Osteoblast (primary cell): ENCODE results near the gene HNRNPH3. TPM values are rescaled to one million over a fixed set of nuclear protein-coding genes. Genes with fewer than 3 reads are reported as not detected.

ENCODE experiments used
- DNase-seq: peaks from one replicate; pipeline ENCODE4 v3.0.0; 2011; ENCODE audit warnings: low spot score, mixed read lengths; ENCODE audit not compliant: insufficient read length; ENCODE audit errors: missing footprints
- H2AFZ ChIP-seq: 2 replicates; pipeline ENCODE4 v1.6.0; 2011; ENCODE audit warnings: mild to moderate bottlenecking, low read length
- H3K27ac ChIP-seq: 2 replicates; pipeline ENCODE4 v1.5.1; 2011; ENCODE audit warnings: mild to moderate bottlenecking, low read depth, low read length, moderate library complexity
- H3K27me3 ChIP-seq: 2 replicates; pipeline ENCODE4 v1.6.0; 2012; ENCODE audit warnings: mild to moderate bottlenecking, control low read depth, inconsistent platforms, low read length, moderate library complexity; ENCODE audit not compliant: insufficient read depth
- H3K36me3 ChIP-seq: 2 replicates; pipeline ENCODE4 v1.5.1; 2011; ENCODE audit warnings: mild to moderate bottlenecking, low read length, control low read depth, moderate library complexity; ENCODE audit not compliant: insufficient read depth
- H3K4me1 ChIP-seq: 2 replicates; pipeline ENCODE4 v1.5.1; 2011; ENCODE audit warnings: mild to moderate bottlenecking, low read length, control low read depth, moderate library complexity; ENCODE audit not compliant: insufficient read depth
- H3K4me2 ChIP-seq: 2 replicates; pipeline ENCODE4 v1.6.0; 2011; ENCODE audit warnings: mild to moderate bottlenecking, low read length; ENCODE audit not compliant: insufficient read depth
- H3K4me3 ChIP-seq: fragments of 200-600 bp; sonication (generic); 3 replicates; pipeline ENCODE4 v1.5.1; 2012; ENCODE audit warnings: mild to moderate bottlenecking, low read length, inconsistent platforms; ENCODE audit not compliant: insufficient read depth
- H3K79me2 ChIP-seq: 2 replicates; pipeline ENCODE4 v1.6.0; 2012; ENCODE audit warnings: mild to moderate bottlenecking, low read length, control low read depth, inconsistent platforms; ENCODE audit not compliant: insufficient read depth
- H3K9me3 ChIP-seq: 2 replicates; pipeline ENCODE4 v1.5.1; 2011; ENCODE audit warnings: low read depth, low read length, control low read depth
- H4K20me1 ChIP-seq: 2 replicates; pipeline ENCODE4 v1.6.0; 2012; ENCODE audit warnings: mild to moderate bottlenecking, low read length, control low read depth; ENCODE audit not compliant: insufficient read depth
- CTCF ChIP-seq: IDR thresholded peaks from 2 replicates; pipeline ENCODE4 v1.5.1; 2011; ENCODE audit warnings: mild to moderate bottlenecking, low read depth, low read length, moderate library complexity; ENCODE audit errors: extremely low read depth
- total RNA-seq: library from RNA; depleted of rRNA; stranded (reverse); fragments of >200 nt; gene quantifications from 2 replicates; pipeline ENCODE4 v1.2.3, GENCODE V29; 2012

HNRNPH3 gene
- total RNA-seq, 1 donor = 10.1 TPM

- Histone ChIP-seq H3K36me3 (no peaks in the 10 kb centered on the region), H3K4me2 (no peak overlapping the region), H3K9me3 (no peaks in the 10 kb centered on the region), H3K79me2 (no peaks in the 10 kb centered on the region), H3K27me3 (no peaks in the 10 kb centered on the region), H3K4me3 (no peak overlapping the region), H3K4me1 (no peaks in the 10 kb centered on the region), H3K27ac (no peak overlapping the region), H2AFZ (no peak overlapping the region), H4K20me1 (no peaks in the 10 kb centered on the region)
- no peak for DNase-seq
- TF ChIP-seq CTCF = no peak
Observed at GRCh38 chr10:68290736-68291135, 41.1 kb upstream of the HNRNPH3 start.

- Histone ChIP-seq H3K4me3 (no peak overlapping the region), H3K79me2 (no peaks in the 10 kb centered on the region), H3K27ac (no peak overlapping the region), H3K27me3 (no peaks in the 10 kb centered on the region), H3K4me1 (no peaks in the 10 kb centered on the region), H3K4me2 (no peak overlapping the region), H2AFZ (peak overlapping the region; percentile 23), H4K20me1 (no peaks in the 10 kb centered on the region), H3K9me3 (no peaks in the 10 kb centered on the region), H3K36me3 (no peaks in the 10 kb centered on the region)
- DNase-seq = no peak
- no peak for TF ChIP-seq CTCF
Observed at GRCh38 chr10:68296843-68297663, 34.8 kb upstream of the HNRNPH3 start.

GRCh38 chr10:68301301-68301700 lies 30.6 kb upstream of the HNRNPH3 start:
- Histone ChIP-seq H3K4me2 (no peak overlapping the region), H3K4me3 (no peak overlapping the region), H2AFZ (no peak overlapping the region), H3K27ac (no peak overlapping the region), H3K4me1 (no peaks in the 10 kb centered on the region), H3K79me2 (no peaks in the 10 kb centered on the region), H4K20me1 (no peaks in the 10 kb centered on the region), H3K36me3 (no peaks in the 10 kb centered on the region), H3K27me3 (no peaks in the 10 kb centered on the region), H3K9me3 (no peaks in the 10 kb centered on the region)
- no peak for DNase-seq
- TF ChIP-seq CTCF = no peak

GRCh38 chr10:68301790-68302502 lies 29.9 kb upstream of the HNRNPH3 start:
- Histone ChIP-seq H3K4me1 (no peaks in the 10 kb centered on the region), H3K27ac (no peak overlapping the region), H3K4me3 (no peak overlapping the region), H3K36me3 (no peaks in the 10 kb centered on the region), H3K79me2 (no peaks in the 10 kb centered on the region), H3K4me2 (no peak overlapping the region), H4K20me1 (no peaks in the 10 kb centered on the region), H3K27me3 (no peaks in the 10 kb centered on the region), H2AFZ (no peak overlapping the region), H3K9me3 (no peaks in the 10 kb centered on the region)
- TF ChIP-seq CTCF = peak; percentile 61
- DNase-seq = peak; percentile 67
